Measurements from ENCODE around the gene CPSF6. TPM values are rescaled to one million over a fixed set of nuclear protein-coding genes. Genes with fewer than 3 reads are reported as not detected.

CPSF6 gene
- total RNA-seq, 1 experiment from 2014 or later: 88.4 TPM

DNA sequence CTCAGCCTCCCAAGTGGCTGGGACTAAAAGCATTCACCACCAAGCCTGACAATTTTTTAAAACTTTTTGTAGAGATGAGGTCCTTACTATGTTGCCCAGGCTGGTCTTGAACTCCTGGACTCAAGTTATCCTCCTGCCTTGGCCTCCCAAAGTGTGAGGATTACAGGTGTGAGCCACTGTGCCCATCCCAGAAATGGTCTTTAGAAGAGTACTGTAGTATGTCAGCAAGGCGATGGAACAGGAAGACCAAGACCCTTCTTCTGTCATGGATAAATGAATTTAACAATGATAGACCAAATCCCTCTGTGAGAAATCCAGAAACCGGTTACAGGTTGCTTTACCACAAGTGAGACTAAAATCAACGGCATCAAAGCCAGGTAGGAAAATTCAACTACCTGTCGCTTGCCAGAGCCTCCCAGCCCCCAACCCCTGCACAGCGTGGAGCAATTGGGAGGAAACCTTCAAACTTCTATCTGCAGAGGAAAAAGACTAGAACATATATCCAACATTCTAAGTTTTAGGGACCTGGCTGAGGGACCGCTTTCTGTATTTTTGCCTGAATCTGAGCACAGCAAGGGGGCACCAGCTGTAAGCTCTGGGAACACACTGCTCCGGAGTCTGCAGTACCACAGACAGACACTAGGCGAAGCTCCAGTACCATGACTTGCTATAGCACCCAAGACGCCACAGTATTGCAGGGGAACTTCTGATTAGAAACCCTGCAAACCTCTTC is 51.3 kb downstream of the CPSF6 start:
- intact Hi-C loops (cut with micrococcal nuclease): loop anchor here (1.0 to 2.0 kb wide), 2 partner anchors 280 to 349 kb away; no protein-coding TSS in a partner anchor
- Histone ChIP-seq H3K79me2 (ENCODE audit: insufficient read depth, low read length) (no peaks in the 10 kb centered on the region), H2AFZ (ENCODE audit: low read depth, low read length, poor library complexity, severe bottlenecking) (no peak overlapping the region), H3K4me3 (replicated peaks in 1 of 2; ENCODE audit: low read depth in 1 of 2, low read length in 2 of 2) (no peak overlapping the region), H3K9me2 (ENCODE audit: insufficient read depth) (no peaks in the 10 kb centered on the region), H3K36me3 (ENCODE audit: control insufficient read depth in 1 of 2, insufficient read depth in 2 of 2, low read length in 2 of 2) (no peaks in the 10 kb centered on the region), H3K27me3 (ENCODE audit: insufficient read depth, low read length) (no peaks in the 10 kb centered on the region; the same call in 1 of the 2 replicates), H3K4me1 (ENCODE audit: control insufficient read depth in 1 of 2, insufficient read depth in 2 of 2, low read length in 2 of 2) (no peaks in the 10 kb centered on the region), H3K9me3 (ENCODE audit: control insufficient read depth in 1 of 2, insufficient read depth in 1 of 2, low read depth in 1 of 2, low read length in 2 of 2) (no peaks in the 10 kb centered on the region), H3K9ac (ENCODE audit: low read length) (no peak overlapping the region), H3K27ac (ENCODE audit: low read depth, low read length) (no peak overlapping the region), H3K4me2 (ENCODE audit: low read length) (peak overlapping the region; percentile 44; the same call in 1 of the 2 replicates), H4K20me1 (ENCODE audit: insufficient read depth) (no peaks in the 10 kb centered on the region)
- BruUV-seq (replicated peaks): no TSS peak
- DNase-seq (ENCODE audit: low read depth, low spot score) (peak; percentile 81), ATAC-seq (peak; percentile 100)
- ChIA-PET RAD21 (ENCODE audit: low non-redundant PET in 1 of 2, low total read pairs in 2 of 2, uncharacterized antibody in 2 of 2, unreplicated experiment in 2 of 2) (interaction anchor here in 1 of 2 experiments (0.6 kb wide), 1 partner anchor 66 kb away, joined by 3 read pairs; no protein-coding TSS in a partner anchor), CTCF (interaction anchor here (0.6 to 1.5 kb wide), 5 partner anchors 8 to 280 kb away, joined by 3 to 7 read pairs (median 3); partner anchors contain the start of gene LYZ), POLR2A (no interaction called here)
- TF ChIP-seq, protein P1, sequence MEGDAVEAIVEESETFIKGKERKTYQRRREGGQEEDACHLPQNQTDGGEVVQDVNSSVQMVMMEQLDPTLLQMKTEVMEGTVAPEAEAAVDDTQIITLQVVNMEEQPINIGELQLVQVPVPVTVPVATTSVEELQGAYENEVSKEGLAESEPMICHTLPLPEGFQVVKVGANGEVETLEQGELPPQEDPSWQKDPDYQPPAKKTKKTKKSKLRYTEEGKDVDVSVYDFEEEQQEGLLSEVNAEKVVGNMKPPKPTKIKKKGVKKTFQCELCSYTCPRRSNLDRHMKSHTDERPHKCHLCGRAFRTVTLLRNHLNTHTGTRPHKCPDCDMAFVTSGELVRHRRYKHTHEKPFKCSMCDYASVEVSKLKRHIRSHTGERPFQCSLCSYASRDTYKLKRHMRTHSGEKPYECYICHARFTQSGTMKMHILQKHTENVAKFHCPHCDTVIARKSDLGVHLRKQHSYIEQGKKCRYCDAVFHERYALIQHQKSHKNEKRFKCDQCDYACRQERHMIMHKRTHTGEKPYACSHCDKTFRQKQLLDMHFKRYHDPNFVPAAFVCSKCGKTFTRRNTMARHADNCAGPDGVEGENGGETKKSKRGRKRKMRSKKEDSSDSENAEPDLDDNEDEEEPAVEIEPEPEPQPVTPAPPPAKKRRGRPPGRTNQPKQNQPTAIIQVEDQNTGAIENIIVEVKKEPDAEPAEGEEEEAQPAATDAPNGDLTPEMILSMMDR (IDR thresholded peaks at IDR 0.05 in 2 of 3, conservative IDR thresholded peaks at IDR 0.05 in 1 of 3; ENCODE audit: borderline replicate concordance in 1 of 3, insufficient read depth in 1 of 3, low read depth in 2 of 3, low read length in 2 of 3): peak; percentile 97
- TF ChIP-seq EZH2phosphoT487 (IDR thresholded peaks at IDR 0.05; ENCODE audit: borderline replicate concordance) (no peak), SP1 (IDR thresholded peaks at IDR 0.05; ENCODE audit: low read depth) (no peak), YY1 (IDR thresholded peaks at IDR 0.05; ENCODE audit: extremely low read depth, insufficient replicate concordance, low read depth, low read length) (peak; percentile 25), RAD21 (IDR thresholded peaks at IDR 0.05; ENCODE audit: low read depth) (peak; percentile 93)

DNA sequence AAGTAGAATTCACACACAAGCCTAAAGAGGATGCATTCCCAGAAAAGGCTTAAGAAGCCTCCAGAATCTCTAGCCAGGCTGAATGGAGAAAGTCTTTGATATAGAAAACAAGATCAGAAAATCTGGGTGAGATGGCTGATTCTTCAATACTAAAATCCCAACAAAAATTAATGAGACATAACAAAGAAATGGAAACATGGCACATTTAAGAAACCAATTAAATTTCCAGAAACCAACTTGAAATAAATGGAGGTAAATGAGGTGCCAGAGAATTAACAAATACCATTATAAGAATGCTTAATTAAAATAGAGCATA is 51.9 kb downstream of the CPSF6 start:
- H4K20me1 ChIP-seq (ENCODE audit: insufficient read depth): no peaks in the 10 kb centered on the region
- no peak overlapping the region for H3K9ac ChIP-seq (ENCODE audit: low read length)
- no peak overlapping the region for H2AFZ ChIP-seq (ENCODE audit: low read depth, low read length, poor library complexity, severe bottlenecking)
- H3K4me2 ChIP-seq (ENCODE audit: low read length): no peak overlapping the region
- no peak for DNase-seq (ENCODE audit: low read depth, low spot score)
- no peak for ATAC-seq
- H3K36me3 ChIP-seq (ENCODE audit: control insufficient read depth in 1 of 2, insufficient read depth in 2 of 2, low read length in 2 of 2): no peaks in the 10 kb centered on the region
- H3K79me2 ChIP-seq (ENCODE audit: insufficient read depth, low read length): no peaks in the 10 kb centered on the region
- no peaks in the 10 kb centered on the region; the same call in 1 of the 2 replicates for H3K27me3 ChIP-seq (ENCODE audit: insufficient read depth, low read length)
- H3K4me3 ChIP-seq (replicated peaks in 1 of 2; ENCODE audit: low read depth in 1 of 2, low read length in 2 of 2): no peak overlapping the region
- TF ChIP-seq YY1 (IDR thresholded peaks at IDR 0.05; ENCODE audit: extremely low read depth, insufficient replicate concordance, low read depth, low read length) (no peak), CBX3 (IDR thresholded peaks at IDR 0.05; ENCODE audit: low read depth) (no peak), ZNF274 (IDR thresholded peaks at IDR 0.05; ENCODE audit: low read depth, low read length) (no peak), EGR1 (IDR thresholded peaks at IDR 0.05; ENCODE audit: low read depth) (no peak), SIN3A (IDR thresholded peaks at IDR 0.05; ENCODE audit: low read depth) (no peak), CEBPB (IDR thresholded peaks at IDR 0.05; ENCODE audit: low read depth) (no peak), RAD21 (IDR thresholded peaks at IDR 0.05; ENCODE audit: low read depth) (no peak), EZH2 (IDR thresholded peaks at IDR 0.05) (no peak)
- TF ChIP-seq, protein P2, sequence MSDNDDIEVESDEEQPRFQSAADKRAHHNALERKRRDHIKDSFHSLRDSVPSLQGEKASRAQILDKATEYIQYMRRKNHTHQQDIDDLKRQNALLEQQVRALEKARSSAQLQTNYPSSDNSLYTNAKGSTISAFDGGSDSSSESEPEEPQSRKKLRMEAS (IDR thresholded peaks at IDR 0.05): no peak
- TF ChIP-seq, protein P1 (IDR thresholded peaks at IDR 0.05 in 2 of 3, conservative IDR thresholded peaks at IDR 0.05 in 1 of 3; ENCODE audit: borderline replicate concordance in 1 of 3, insufficient read depth in 1 of 3, low read depth in 2 of 3, low read length in 2 of 3): no peak; a peak in 1 of 6 replicates
- H3K9me3 ChIP-seq (ENCODE audit: control insufficient read depth in 1 of 2, insufficient read depth in 1 of 2, low read depth in 1 of 2, low read length in 2 of 2): no peaks in the 10 kb centered on the region
- no peaks in the 10 kb centered on the region for H3K4me1 ChIP-seq (ENCODE audit: control insufficient read depth in 1 of 2, insufficient read depth in 2 of 2, low read length in 2 of 2)
- no TSS peak for BruUV-seq (replicated peaks)
- RAD21 ChIA-PET (ENCODE audit: low non-redundant PET in 1 of 2, low total read pairs in 2 of 2, uncharacterized antibody in 2 of 2, unreplicated experiment in 2 of 2): no interaction called here
- H3K9me2 ChIP-seq (ENCODE audit: insufficient read depth): no peaks in the 10 kb centered on the region
- intact Hi-C loops (cut with micrococcal nuclease): loop anchor here (1.0 to 2.0 kb wide), 2 partner anchors 280 to 348 kb away; no protein-coding TSS in a partner anchor
- H3K27ac ChIP-seq (ENCODE audit: low read depth, low read length): no peak overlapping the region
- POLR2A ChIA-PET: no interaction called here
- CTCF ChIA-PET: interaction anchor here (0.6 to 1.5 kb wide), 5 partner anchors 8 to 280 kb away, joined by 3 to 7 read pairs (median 3); partner anchors contain the start of gene LYZ
